Ureter (tissue), 1 donor: ENCODE data around the gene PEAK1. TPM values are rescaled to one million over a fixed set of nuclear protein-coding genes. Genes with fewer than 3 reads are reported as not detected.

Experiments used
- DNase-seq: peaks from one replicate; pipeline ENCODE4 v3.0.0-alpha.2; 2020; ENCODE audit warnings: low spot score
- total RNA-seq: library from RNA; stranded (reverse); gene quantifications from one replicate; pipeline ENCODE4 v1.2.4, GENCODE V29; 2023
- donor health status: DM: yes; HTN: yes; CAD: no.

PEAK1 gene
- total RNA-seq, 1 donor from 2014 or later, result 53.7 TPM

DNA sequence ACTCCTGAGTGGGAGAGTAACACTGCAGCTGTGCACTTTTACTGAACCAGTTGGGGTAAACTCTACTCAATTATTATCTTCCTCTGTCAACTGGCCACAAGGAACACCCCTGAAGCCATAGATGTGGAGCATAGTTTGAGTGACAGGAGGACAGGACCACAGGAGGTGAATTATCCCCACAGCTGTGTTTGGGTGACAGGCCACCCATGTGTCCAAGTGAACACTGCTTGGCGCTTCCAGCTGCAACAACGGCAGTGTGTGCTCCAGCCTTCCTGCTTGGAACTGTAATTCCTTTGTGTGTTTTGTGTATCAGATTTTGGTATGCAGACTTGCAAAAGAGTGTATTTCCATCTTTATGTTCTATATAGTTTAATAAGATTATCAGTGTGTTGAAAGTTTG is 328.8 kb downstream of the PEAK1 start:
- DNase-seq, result no peak

DNA sequence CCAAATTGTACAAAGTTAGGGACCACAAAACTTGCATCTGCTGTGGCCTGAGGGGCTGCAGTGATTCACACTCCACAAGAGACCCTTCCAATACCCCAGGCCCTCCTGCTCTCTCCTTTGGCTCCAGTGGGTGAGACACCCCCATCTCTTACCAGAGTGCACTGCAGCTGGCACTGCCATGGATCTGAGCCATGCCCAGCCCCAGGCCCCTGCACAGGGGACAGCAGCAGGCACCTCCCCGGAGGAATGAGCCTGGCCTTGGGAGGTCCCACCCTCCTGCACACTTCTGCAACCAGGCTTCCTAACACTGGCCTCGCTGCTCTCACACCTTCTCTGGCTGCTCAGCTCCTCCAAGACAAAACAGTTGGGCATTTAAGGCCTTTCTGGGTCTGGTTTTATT is 332.7 kb downstream of the PEAK1 start:
- peak; percentile 26 for DNase-seq

DNA sequence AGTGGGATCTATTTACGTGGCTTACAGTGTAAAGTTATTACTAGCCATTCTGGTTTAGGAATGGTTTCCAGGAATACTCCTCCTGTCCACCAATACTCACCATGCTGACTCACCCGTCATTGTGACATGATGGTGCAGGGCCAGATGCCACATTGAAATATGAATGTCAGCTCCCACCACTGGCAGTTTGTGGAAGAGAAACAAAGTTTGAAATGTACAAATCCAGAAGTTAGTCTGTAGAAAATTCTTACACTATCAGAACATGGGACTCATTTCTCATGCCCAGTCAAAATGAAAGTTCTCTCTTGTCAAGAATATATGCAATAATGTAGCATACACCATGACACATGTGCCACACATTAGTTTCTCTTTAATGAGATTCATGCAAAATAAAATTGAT is 334.6 kb downstream of the PEAK1 start:
- peak; percentile 25 for DNase-seq

DNA sequence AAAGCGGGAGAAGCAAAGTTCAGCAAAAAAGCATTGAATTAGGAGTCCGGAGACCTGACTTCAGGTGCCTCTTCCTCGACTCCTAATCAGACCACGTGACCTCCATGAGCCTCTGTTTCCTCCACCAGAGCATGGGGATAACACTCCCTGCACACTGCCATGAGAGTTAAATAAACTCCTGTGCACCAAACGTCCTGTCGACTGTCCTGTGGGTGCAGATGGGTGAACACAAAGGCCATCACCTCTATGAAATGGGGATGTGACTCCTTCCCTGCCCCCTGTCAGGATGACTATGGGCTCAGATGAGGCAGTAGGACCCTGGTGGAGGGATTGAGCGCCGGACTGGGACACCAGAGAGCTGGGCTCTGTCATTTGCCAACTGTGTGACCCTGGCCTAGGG is 335.5 kb downstream of the PEAK1 start:
- DNase-seq, result peak; percentile 32

DNA sequence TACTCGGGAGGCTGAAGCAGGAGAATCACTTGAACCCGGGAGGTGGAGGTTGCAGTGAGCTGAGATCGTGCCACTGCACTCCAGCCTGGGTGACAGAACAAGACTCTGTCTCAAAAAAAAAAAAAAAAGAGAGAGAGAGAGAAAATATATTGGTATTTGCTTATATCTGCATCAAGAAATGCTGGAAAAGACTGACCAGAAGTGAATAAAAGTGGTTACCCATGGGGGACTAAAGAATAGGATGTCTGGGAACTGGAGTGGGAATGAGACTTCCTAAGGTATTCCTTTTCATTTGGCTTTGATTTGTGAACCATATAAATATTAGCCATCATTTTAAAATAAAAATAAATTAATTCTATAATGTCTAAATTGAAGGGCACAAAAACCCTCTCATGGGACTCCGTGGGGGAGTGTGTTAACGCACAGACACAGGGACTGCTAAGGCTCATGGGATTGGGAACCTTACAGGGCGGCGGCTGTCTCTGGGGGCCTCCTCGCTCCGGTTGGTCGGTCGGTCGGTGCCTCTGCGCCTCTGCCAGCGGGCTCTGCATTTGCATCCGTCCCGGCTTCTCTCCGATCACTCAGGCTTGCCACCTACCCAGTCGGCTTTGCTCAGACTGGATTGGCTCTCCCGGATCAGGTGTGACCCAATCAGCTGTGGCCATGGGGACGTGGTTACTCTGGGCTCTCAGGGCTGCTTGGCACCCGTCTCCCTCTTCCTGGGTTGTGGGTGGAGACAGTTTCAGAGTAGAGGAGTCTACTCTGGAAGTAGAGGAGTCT is 336.3 kb downstream of the PEAK1 start:
- DNase-seq, result peak; percentile 85

DNA sequence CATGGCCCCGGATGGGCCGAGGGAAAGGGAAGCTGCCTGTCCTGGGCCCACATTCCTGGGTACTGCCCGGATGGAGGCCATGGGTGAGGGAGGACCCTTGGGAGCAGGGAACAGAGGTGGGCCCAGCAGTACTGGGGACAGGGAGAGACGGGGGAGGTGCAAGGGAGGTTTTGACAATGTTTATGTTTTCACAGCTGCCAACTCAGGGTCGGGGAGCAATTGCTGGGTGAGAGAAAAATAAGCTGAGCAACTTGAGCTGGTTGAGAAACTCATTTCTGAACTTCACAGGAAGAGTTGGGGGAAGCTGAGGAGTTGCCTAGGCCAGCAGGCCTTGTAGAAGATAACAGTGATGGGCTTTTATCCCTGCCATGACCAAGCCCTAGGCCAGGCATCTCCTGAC is 337.9 kb downstream of the PEAK1 start:
- no peak for DNase-seq

DNA sequence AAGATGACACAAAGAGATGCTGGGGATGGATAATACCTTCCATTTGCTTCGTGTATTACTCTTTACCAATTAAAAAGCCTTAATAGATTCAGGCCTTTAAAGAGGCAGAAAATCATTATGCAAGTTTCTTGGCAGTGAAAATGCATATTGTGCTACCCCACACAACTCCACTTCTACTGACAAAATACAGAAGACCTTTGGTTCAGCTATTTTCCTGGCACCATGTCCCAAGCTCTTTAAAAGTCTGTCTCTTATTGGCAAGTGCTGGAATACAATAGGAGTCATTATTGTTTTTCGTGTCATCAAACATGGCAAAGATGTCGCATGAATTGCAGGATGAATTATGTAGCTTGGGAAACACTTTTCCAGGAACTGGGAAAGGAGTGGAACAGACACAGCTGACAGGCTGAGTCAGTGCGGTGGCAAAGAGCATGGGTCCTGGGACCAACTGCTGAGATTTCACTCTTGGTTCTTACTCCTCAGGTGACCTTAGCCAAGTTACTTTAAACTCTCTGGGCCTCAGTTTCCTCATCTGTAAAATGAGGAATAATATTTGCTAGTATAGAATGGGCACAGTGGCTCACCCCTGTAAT is 343.5 kb downstream of the PEAK1 start:
- DNase-seq, result no peak

DNA sequence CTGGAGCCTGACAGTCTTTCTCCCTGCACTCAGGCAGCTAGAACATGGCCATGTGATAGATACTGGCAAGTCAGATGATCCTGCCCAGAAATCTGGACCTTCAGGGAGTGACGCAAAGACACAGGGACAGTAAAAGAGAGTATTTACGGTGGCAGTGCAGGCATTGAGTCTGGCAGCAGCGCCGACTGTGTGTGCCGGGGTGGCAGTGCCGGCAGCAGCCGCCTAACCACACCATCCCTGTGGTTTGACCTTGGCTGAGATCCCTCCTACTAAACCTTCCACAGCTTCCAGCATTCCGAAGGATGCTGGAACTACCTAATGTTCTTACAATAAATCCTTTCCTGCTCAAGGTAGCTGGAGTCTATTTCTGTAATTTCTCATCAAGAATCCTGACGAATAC is 344.4 kb downstream of the PEAK1 start:
- peak; percentile 19 for DNase-seq

DNA sequence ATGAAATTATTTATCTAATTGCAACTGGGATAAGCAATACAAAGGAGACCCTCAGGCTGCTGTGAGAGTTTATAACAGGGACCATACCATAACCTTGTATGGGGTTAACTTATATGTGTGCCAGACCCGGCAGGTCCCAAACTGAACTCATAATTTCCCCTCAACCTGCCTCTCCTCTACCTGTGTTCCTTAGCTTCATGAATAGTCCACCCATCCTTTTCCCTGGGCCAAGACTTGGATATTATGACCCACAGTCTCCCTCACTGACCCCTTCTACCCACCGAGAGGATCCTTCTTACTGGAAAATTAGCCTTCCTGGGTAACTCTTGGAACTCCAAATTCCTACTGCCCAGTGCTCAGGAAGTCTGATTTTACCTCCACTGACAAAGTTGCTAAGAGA is 345.6 kb downstream of the PEAK1 start:
- no peak for DNase-seq

DNA sequence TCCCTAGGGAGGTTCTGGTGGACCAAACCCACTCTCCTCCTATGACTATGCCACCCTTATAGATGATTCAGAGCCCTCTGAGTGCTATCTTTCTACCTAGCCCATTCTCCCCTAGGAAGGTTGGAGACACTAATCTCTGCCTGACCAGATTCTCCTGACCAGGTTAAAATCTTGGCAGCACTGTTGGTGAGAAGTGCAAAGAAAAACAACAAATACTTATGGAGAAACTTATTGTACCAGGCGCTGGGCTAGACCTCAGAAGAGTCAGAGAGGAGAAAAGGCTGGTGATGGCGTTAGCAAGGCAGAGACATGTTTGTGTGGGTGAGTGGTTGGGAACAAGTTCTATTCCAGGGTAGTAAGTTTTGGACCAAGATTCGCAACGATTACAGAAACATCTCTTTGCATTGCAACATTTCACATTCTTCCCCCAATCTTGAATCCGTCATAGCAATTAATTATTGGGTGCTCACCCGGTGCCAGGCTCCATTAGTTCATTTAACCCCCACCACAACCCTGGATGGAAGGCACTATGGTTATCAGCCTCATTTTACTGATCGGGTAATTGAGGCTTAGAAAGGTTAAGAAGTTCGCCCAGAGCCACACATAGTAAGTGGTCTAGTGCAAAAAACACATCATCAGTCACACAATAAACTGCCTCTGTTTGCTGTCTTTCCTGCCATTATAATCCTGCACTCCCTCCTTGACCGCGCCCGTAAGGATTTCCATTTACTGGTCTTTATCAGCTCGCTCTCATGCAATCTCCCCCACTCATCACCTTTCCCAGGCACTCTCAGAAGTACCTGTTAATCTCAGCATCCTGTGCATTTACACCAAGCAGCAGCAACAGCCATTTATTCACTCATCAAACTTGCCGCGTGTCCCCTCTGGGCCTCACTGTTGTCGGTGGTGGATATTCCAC is 348.3 kb downstream of the PEAK1 start:
- DNase-seq, result no peak

DNA sequence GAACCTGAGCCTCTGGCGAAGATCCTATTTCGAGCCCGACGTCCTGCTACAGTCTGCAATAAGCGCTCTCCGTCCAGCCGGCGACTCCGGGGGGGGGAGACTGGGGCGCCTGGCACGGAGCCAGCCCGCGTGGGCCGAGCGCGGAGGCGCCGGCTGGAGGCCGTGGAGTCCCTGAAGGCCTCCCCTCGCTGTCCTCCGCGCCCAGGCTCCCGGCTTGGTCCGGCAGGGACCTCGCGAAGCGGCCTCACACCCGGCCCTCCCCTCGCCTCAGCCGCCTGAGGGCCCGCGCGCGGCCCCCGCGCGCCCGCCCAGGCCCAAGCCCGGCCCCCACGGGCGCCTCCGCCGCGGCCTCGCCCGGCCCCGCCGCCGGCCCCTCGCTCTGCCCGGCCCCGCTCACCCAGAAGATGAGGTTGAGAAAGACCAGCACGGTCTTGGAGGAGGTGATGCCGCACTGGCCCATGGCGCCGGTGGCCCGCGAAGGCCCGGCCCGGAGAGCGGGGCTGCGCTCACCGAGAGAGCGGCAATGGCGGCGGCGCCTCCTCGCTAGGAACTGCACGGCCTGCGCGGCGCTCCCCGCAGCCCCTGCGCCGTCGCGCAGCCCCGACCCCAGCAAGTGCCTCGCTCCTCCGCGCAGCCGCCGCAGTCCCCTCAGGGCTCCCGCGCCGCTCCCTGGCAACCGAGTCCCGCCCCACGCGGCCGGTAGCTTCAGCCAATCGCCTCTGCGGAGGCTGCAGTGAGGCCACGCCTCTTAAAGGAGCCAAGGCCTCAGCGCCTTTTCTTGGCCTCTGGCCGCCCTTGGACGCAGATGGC is 349.2 kb downstream of the PEAK1 start, which contains the start of gene TSPAN3:
TSPAN3 (minus strand) TSS at position 615 of the 810 bp plus-strand sequence; CDS start at position 460, 155 bp downstream.
- DNase-seq, result peak; percentile 89

DNA sequence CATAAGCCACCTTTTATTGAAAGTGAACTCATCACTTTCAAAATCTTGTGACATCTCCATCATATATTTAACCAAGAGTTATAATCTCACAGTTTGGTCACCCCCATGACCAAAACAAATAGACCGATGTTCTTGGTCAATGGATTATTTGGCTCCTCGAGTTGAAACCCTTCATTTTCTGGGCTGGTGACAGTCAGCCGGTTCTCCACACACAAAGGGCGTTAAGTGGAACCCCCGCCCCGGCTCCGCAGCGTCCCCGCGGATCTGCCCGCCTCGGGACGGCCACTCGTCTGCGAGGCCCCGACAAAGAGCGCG is 349.8 kb downstream of the PEAK1 start:
- DNase-seq, result no peak

DNA sequence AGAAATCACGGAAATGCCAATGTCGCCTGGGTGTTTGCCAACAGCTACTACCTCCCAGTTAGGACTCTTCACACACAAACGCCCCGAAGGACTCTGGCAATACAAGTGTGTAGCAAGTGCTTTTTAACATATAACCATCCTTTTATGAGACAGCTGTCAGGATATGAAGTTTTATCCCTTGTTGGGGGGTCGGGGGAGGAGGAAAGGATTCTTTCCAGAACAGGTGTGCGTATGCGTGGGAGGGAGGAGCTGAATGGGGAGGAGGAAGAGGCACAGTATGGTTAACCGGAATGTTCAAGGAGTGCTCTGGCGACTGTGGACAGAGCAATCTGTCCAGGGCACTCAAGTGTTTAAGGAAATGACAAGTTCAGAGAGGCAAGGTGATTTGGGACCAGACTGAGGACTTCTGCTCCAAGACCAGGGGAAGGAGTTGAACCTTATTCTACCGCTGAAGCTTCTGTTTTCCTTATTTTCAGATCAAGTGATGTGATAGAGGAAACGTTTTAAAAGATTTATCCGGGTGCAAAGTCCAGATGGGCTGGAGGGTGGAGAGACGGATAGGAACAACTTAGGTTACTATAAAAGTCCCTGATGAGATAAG is 350.3 kb downstream of the PEAK1 start:
- DNase-seq, result no peak

DNA sequence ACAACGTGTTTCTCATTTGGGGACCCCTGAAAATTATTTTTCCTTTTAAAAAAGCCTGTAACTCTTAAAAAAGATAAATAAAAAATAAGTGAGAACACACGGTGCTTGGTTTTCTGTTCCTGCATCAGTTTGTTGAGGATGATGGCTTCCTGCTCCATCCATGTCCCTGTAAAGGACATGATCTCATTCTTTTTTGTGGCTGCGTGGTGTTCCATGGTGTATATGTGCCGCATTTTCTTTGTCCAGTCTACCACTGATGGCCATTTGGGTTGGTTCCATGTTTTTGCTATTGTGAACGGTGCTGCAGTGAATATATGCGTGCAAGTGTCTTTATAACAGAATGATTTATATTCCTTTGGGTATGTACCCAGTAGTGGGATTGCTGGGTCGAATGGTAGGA is 351.3 kb downstream of the PEAK1 start:
- DNase-seq, result no peak

DNA sequence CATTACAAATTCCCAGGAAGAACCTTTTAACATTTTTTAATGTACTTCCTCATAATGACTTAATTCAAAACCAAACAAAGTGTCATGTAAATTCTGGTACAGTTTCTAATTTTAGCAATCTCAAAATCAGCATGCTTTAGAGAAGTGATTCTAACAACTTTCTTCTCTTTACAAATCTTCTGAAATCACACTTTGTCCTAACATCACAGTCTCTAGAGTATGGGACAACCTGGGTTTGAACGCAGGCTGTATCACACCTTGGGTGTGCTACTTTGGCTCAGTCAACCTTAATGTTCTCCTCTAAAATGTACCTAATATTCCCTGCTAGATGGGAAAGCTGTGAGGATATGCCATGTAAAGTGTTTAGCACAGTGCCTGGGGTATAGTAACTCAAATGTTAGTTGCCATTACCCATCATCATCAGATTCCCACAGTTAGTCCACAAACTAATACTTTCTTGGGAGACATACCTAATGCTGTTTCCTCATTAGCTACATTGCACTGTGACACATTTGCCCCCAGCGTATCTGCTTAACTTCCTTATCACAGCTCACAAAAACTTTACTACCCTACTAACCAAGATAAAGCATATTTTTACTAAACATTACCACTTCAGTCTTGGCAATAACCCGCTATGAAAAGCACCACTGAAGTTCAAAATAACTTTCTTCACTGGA is 352.1 kb downstream of the PEAK1 start:
- DNase-seq, result no peak

DNA sequence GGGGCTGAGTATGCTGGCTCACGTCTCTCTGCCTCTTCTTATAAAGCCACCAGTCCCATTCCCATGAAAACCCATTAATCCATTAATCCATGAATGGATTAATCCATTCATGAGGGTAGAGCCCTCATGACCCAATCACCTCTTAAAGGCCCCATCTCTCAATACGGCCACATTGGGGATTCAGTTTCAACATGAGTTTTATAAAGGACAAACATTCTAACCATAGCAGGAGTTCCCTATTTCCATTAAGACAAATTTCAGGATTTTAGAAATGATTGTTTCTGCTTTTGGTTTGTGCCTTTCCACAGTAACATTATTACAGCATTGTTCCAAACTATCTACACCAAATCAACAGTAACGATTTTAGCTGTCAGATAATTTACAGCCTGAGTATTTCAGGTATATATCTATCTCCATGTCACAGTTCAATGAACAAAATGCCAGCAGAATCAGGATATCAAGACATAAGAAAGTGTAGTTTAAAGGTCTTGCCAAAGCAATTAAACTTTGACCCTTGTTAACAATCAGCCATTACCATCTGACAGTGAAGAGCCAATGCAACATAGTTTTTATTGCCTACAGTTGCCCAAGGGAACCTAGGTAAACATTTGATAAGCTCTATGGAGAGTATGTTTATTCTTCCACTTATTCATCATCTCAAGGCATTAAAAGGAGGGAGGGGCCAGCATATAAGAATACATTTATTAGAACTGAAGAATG is 352.8 kb downstream of the PEAK1 start:
- DNase-seq, result no peak

DNA sequence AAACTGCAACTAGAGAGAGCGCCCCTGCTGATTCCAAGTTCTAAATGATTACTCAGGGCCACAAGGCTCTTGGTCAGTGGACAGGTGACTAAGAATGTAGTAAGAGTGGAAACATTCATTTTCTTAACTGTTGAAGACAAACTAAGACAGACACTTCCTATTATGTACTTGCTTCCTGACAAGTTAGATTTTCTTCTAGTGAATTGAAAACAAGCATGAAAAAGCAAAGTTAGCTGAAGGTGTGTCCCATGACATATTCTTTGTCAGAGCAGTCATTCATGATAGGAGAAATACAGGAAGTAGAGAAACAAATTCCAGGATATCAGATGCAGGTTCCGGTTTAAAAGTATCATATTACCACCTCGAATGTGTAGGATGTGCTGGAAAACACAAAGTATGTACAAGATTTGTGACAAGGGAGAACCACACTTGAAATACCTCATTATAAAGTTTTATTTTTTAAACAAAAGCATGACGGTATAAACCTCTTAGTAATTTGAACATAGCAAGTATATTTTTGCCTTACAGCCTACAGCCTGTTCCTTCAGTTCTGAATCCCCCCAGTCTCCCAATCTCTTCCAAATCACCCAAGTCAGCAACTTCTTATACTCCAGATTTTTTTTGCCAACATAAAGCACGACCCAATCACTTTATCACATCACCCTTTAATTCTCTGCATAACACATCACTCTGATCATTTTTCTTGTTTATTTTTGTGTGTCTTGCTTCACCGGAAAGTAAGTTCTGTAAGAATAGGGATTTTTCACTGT is 355.2 kb downstream of the PEAK1 start:
- DNase-seq, result no peak

DNA sequence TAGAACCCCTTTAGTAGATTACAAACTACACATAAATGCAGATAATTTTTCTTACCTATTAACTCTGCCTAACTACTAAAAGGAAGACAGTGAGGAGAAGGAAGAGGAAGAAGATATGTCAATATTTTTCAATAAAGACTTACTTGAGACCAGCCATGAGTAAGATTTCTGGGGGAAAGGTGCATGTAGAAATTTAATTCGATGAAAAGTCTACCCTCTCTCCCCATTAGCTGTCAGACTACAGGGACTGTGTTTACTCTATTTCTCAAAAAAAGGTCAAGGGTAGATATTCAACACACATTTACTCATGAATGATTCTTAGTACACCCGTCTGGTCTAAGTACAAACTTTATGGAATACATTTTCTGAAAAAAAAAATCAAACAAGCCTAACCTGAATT is 355.8 kb downstream of the PEAK1 start:
- no peak for DNase-seq

DNA sequence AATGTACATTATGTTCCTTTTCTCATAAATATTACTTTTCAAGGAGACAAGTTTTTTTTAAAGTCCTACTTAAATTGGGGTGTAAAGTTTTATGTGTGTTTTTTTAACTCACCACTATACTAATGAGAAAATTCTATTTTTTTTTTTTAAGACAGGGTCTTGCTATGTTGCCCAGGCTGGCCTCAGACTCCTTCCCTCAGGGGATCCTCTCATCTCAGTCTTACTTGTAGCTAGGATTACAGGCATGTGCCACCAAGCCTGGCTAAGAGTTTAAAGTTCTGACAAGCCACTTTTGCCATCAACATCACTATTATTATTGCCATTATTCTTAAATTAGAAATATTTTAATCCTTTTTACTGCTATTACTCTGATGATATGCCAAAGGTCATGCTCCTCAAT is 356.7 kb downstream of the PEAK1 start:
- DNase-seq, result no peak
